ENCODE results near the gene SAG.

- TF ChIP-seq EZH2phosphoT487 (IDR thresholded peaks at IDR 0.05; ENCODE audit: unreplicated experiment) (no peak), POLR2AphosphoS5 (IDR thresholded peaks at IDR 0.05; ENCODE audit: low read depth) (no peak), EZH2 (IDR thresholded peaks at IDR 0.05; ENCODE audit: low read depth, unreplicated experiment) (no peak), REST (IDR thresholded peaks at IDR 0.05; ENCODE audit: unreplicated experiment) (no peak), ZNF114 (CRISPR knock-in tag; IDR thresholded peaks at IDR 0.05) (no peak), CREB1 (CRISPR knock-in tag; IDR thresholded peaks at IDR 0.05; ENCODE audit: low read depth) (no peak), JUNB (IDR thresholded peaks at IDR 0.05; ENCODE audit: unreplicated experiment) (no peak)
- TF ChIP-seq, protein P1, sequence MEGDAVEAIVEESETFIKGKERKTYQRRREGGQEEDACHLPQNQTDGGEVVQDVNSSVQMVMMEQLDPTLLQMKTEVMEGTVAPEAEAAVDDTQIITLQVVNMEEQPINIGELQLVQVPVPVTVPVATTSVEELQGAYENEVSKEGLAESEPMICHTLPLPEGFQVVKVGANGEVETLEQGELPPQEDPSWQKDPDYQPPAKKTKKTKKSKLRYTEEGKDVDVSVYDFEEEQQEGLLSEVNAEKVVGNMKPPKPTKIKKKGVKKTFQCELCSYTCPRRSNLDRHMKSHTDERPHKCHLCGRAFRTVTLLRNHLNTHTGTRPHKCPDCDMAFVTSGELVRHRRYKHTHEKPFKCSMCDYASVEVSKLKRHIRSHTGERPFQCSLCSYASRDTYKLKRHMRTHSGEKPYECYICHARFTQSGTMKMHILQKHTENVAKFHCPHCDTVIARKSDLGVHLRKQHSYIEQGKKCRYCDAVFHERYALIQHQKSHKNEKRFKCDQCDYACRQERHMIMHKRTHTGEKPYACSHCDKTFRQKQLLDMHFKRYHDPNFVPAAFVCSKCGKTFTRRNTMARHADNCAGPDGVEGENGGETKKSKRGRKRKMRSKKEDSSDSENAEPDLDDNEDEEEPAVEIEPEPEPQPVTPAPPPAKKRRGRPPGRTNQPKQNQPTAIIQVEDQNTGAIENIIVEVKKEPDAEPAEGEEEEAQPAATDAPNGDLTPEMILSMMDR (conservative IDR thresholded peaks at IDR 0.05; ENCODE audit: low read depth in 2 of 2): no peak
These were observed 56.2 kb downstream of the SAG start for GRCh38 chr2:233363744-233364235.
